Hepatocyte (in vitro differentiated cells): ENCODE measurements around the gene TLR2. TPM values are rescaled to one million over a fixed set of nuclear protein-coding genes. Genes with fewer than 3 reads are reported as not detected.

Source experiments
- DNase-seq: peaks from one replicate; pipeline ENCODE4 v3.0.0-alpha.2; 2016; ENCODE audit warnings: low spot score
- H2AFZ ChIP-seq: fragments of 200-600 bp; sonication (generic); 2 replicates; pipeline ENCODE4 v1.6.0; 2016; ENCODE audit warnings: antibody characterized with exemption, mild to moderate bottlenecking
- H3K27ac ChIP-seq: fragments of 200-600 bp; sonication (generic); 2 replicates; pipeline ENCODE4 v1.5.1; 2016; ENCODE audit warnings: mild to moderate bottlenecking
- H3K27me3 ChIP-seq: fragments of 200-600 bp; sonication (generic); 2 replicates; pipeline ENCODE4 v1.6.1; 2016
- H3K36me3 ChIP-seq: fragments of 200-600 bp; sonication (generic); replicated peaks from 2 replicates; pipeline ENCODE4 v1.5.1; 2016; ENCODE audit warnings: low read depth; ENCODE audit not compliant: insufficient read depth
- H3K4me1 ChIP-seq: fragments of 200-600 bp; sonication (generic); 2 replicates; pipeline ENCODE4 v1.5.1; 2016; ENCODE audit warnings: mild to moderate bottlenecking, moderate library complexity; ENCODE audit not compliant: insufficient read depth
- H3K4me2 ChIP-seq: fragments of 200-600 bp; sonication (generic); 2 replicates; pipeline ENCODE4 v1.6.0; 2016
- H3K4me3 ChIP-seq: fragments of 200-600 bp; sonication (generic); 2 replicates; pipeline ENCODE4 v1.5.1; 2016; ENCODE audit warnings: mild to moderate bottlenecking
- H3K79me2 ChIP-seq: fragments of 200-600 bp; sonication (generic); 2 replicates; pipeline ENCODE4 v1.6.0; 2017; ENCODE audit warnings: mild to moderate bottlenecking
- H3K9me2 ChIP-seq: fragments of 200-600 bp; sonication (generic); replicated peaks from 2 replicates; pipeline ENCODE4 v1.6.0; 2017; ENCODE audit warnings: mild to moderate bottlenecking; ENCODE audit not compliant: insufficient read depth
- H3K9me3 ChIP-seq: fragments of 200-600 bp; sonication (generic); 2 replicates; pipeline ENCODE4 v1.5.1; 2016; ENCODE audit warnings: low read depth, mild to moderate bottlenecking
- H4K20me1 ChIP-seq: fragments of 200-600 bp; sonication (generic); 2 replicates; pipeline ENCODE4 v1.6.0; 2016; ENCODE audit warnings: mild to moderate bottlenecking; ENCODE audit not compliant: insufficient read depth, poor library complexity, severe bottlenecking
- CTCF ChIP-seq: fragments of 200-600 bp; sonication (generic); IDR thresholded peaks from 2 replicates; pipeline ENCODE4 v1.5.1; 2016; ENCODE audit warnings: antibody characterized with exemption, mild to moderate bottlenecking; ENCODE audit not compliant: poor library complexity
- EZH2 ChIP-seq: fragments of 200-600 bp; sonication (generic); IDR thresholded peaks from 2 replicates; pipeline ENCODE4 v1.6.1; 2016; ENCODE audit warnings: antibody characterized with exemption, mild to moderate bottlenecking, borderline replicate concordance
- EZH2phosphoT487 ChIP-seq: fragments of 200-600 bp; sonication (generic); IDR thresholded peaks from one replicate; pipeline ENCODE4 v1.6.1; 2018; ENCODE audit warnings: antibody characterized with exemption, mild to moderate bottlenecking, low read depth, moderate library complexity; ENCODE audit not compliant: unreplicated experiment, severe bottlenecking
- WGBS: methylation state at CpG from one replicate; pipeline ENCODE4 v1.1.6; 2016; ENCODE audit warnings: low lambda C conversion rate; ENCODE audit errors: missing lambda C conversion rate; 5-methylcytosine and 5-hydroxymethylcytosine counted together
- polyA plus RNA-seq: library from polyadenylated mRNA; unstranded; fragments of >200 nt; fragmentation: Nextera tagmentation; extraction: Ambion mirVana; gene quantifications from 2 replicates; pipeline ENCODE4 v1.2.1, GENCODE V29; 2016
- total RNA-seq: library from RNA; depleted of rRNA; stranded (reverse); fragments of >200 nt; gene quantifications from 2 replicates; pipeline ENCODE4 v1.2.3, GENCODE V29; 2014

Gene TLR2
- total and polyA plus RNA-seq, 2 experiments from 2014 or later: 1.7 to 6.6 TPM

GRCh38 chr4:153652051-153652784 lies 31.9 kb upstream of the TLR2 start:
- H3K4me2 ChIP-seq: no peak overlapping the region
- no peak overlapping the region for H3K27ac ChIP-seq
- no peaks in the 10 kb centered on the region for H4K20me1 ChIP-seq
- no peaks in the 10 kb centered on the region for H3K27me3 ChIP-seq
- no peaks in the 10 kb centered on the region for H3K4me1 ChIP-seq
- no peaks in the 10 kb centered on the region for H3K9me3 ChIP-seq
- H3K79me2 ChIP-seq: no peaks in the 10 kb centered on the region
- WGBS: 79% methylated on average over 11 of the region's 11 CpGs
- TF ChIP-seq EZH2 (no peak), EZH2phosphoT487 (no peak), CTCF (no peak)
- H3K4me3 ChIP-seq: no peak overlapping the region
- no peaks in the 10 kb centered on the region for H3K36me3 ChIP-seq
- H3K9me2 ChIP-seq: no peaks in the 10 kb centered on the region
- DNase-seq: no peak
- H2AFZ ChIP-seq: no peak overlapping the region

GRCh38 chr4:153655002-153655541 lies 29.0 kb upstream of the TLR2 start:
- no peaks in the 10 kb centered on the region for H3K27me3 ChIP-seq
- TF ChIP-seq EZH2 (no peak), CTCF (no peak), EZH2phosphoT487 (no peak)
- no peaks in the 10 kb centered on the region for H3K36me3 ChIP-seq
- no peaks in the 10 kb centered on the region for H4K20me1 ChIP-seq
- H3K9me2 ChIP-seq: no peaks in the 10 kb centered on the region
- H3K4me2 ChIP-seq: no peak overlapping the region
- no peak overlapping the region for H3K27ac ChIP-seq
- no peaks in the 10 kb centered on the region for H3K9me3 ChIP-seq
- H3K79me2 ChIP-seq: no peaks in the 10 kb centered on the region
- no peak overlapping the region for H3K4me3 ChIP-seq
- 59% methylated on average over 4 of the region's 4 CpGs for WGBS
- DNase-seq: no peak
- H2AFZ ChIP-seq: no peak overlapping the region
- H3K4me1 ChIP-seq: no peaks in the 10 kb centered on the region

GRCh38 chr4:153655928-153656327 lies 28.2 kb upstream of the TLR2 start:
- H3K27ac ChIP-seq: no peak overlapping the region
- no peak overlapping the region for H3K4me2 ChIP-seq
- no peaks in the 10 kb centered on the region for H3K36me3 ChIP-seq
- no peaks in the 10 kb centered on the region for H3K79me2 ChIP-seq
- H4K20me1 ChIP-seq: no peaks in the 10 kb centered on the region
- no peaks in the 10 kb centered on the region for H3K9me2 ChIP-seq
- no peaks in the 10 kb centered on the region for H3K4me1 ChIP-seq
- H2AFZ ChIP-seq: no peak overlapping the region
- WGBS: 89% methylated on average over 4 of the region's 4 CpGs
- H3K4me3 ChIP-seq: no peak overlapping the region
- DNase-seq: no peak
- H3K27me3 ChIP-seq: no peaks in the 10 kb centered on the region
- no peaks in the 10 kb centered on the region for H3K9me3 ChIP-seq
- TF ChIP-seq EZH2phosphoT487: no peak
- TF ChIP-seq EZH2: no peak
- TF ChIP-seq CTCF: no peak
